NCI-H1092 treated with DMSO at 0.1 percent for 48 hours (cell line): ENCODE measurements around the gene TBC1D12.

ENCODE experiments used
- DNase-seq: peaks from one replicate; lab custom pipeline; 2025; lab: John Stamatoyannopoulos, UW

The TBC1D12 gene

DNA sequence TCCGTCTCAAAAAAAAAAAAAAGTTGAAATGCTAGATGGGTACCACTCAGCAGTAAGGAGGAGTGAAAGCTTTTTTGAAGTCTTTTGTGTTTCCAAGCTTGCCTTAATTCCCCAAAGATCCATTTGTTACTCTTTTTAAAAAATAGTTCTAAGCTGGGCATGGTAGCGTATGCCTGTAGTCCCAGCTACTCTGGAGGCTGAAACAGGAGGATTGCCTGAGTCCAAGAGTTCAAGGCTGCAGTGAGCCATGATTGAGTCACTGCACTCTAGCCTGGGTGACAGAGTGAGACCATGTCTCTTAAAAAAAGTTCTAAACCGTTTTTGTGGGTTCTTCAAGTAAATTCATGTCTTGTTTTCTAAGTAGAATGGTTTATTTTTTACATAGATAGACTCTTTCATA, 5.3 kb downstream of the TBC1D12 start:
- DNase-seq: no peak

DNA sequence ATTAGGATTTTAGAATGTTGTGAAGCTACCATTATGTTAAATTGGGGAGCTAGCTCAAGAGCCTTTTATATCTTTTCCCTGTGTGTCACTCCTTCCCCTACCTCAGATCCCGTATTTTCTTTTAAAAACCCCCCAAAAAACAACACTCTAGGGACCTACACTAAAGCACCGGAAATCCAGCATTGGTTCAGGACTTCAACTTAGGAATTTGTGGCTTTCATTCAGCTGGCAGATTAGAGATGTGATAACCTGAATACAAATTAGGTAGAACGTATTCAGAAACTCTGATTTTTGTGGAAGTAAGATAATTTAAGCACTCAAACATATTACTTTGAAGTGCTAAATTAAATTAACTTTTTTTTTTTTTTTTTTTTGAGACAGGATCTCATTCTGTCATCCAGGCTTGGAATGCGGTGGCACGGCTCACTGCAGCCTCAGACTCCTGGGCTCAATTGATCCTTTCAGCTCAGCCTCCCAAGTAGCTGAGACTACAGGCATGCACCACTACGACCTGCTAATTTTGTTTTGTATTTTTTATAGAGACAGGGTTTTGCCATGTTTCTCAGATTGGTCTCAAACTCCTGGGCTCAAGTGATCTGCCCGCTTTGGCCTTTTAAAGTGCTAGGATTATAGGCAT, 6.8 kb downstream of the TBC1D12 start:
- no peak for DNase-seq

DNA sequence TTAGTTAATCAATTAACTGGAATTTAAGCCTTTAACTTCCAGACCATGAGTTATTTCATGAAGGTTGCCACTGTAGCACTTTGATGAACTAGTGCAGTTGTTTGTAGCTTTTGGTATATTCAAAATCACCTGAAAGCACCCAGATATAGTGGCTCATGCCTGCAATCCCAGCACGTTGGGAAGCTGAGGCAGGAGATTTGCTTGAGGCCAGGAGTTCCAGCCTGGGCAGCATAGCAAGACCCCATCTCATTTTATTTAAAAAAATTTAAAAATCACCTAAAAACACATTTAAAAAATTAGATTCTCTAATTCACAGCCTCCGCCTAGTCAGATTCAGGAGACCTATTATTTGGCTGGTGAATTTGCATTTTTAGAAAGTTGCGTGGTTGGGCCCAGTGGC, 9.0 kb downstream of the TBC1D12 start:
- DNase-seq: no peak

DNA sequence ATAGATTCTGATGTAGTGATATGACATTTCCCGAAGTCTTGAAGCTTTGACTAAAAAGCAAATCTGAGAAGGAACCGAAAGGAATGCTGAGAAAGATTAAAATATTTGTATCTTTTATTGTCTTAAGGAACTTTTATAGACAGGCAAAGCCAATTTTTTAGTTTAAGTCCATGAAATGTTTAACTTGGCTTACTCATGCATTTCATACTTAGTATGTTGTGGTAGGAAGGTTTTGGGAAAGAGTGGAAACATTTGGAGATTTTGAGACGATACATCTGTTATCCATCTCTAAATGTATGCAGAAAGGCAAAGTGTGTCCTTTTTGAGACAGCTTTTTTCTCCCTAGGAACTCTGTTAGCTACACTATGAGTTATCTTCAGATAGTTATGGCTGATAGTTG, 10.1 kb downstream of the TBC1D12 start:
- DNase-seq: no peak

DNA sequence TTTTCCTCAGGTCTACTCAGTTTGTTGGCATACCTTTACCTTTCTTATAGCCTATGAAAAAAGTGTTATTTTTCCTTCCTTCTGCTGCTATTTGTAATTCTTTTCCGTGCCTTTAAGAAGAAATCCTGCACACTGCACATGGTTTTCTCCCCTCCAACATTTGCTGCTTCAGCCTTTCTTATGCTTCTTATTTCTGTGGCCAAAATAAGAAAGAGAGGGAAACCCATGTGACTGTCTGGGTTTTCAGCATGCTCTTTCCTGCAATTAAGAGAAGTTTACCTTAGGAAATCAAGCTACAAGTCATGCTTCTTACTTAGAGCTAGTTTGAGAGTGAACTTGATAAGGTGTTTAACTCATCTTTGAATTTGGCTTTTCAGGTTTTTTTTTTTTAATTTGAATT, 11.0 kb downstream of the TBC1D12 start:
- DNase-seq: no peak

DNA sequence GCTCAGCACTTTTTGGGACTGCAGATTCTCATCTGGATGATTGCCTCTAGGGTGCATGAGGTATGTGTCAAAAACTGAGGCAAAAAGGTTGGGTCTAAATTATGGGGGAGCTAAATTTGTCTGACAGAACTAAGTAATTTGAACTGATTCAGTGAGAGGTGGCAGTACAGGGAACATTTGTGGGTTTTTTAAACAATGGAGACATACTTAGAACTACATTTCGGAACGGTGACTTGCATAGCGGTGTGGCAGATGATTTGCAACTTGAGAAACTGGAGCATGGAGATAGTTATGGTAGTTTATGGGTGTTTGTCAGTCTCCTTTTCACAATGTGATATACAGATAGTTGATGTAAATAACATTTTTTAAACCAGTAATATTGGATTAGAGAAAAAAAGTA, 14.6 kb downstream of the TBC1D12 start:
- no peak for DNase-seq

DNA sequence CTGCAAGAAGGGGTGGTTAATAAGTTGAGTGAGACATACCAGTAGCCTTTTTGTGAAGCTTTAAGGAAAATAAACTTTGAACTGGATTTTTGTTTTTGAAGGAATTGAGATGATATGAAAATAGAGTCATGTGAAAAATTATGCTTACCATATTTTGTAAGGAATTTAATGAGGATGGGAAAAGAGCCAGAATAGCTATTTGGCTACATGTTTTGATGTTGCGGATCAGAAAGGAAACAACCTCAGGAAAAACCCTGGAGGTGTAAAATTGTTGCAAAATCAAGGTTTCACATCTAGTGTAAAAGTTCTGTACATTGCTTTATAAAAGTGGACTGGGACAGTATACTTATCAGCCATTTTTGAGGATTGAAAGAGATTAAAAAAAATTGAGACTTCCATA, 15.0 kb downstream of the TBC1D12 start:
- no peak for DNase-seq

DNA sequence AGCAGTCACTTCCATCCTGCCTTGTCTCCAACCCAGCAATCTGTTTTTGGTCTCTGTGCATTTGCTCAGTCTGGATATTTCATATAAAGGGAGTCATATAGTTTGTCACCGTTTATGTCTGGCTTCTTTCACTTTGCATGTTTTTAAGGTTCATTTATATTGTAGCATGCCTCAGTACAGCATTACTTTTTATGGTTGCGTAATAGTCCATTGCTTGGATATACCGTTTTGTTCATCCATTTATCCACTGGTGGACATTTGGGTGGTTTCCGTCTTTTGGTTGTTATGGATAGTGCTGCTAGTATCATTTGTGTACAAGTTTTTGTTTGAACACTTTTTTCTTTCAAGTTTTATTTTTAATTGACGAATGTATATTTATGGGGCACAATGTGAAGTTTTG, 18.2 kb downstream of the TBC1D12 start:
- DNase-seq: no peak

DNA sequence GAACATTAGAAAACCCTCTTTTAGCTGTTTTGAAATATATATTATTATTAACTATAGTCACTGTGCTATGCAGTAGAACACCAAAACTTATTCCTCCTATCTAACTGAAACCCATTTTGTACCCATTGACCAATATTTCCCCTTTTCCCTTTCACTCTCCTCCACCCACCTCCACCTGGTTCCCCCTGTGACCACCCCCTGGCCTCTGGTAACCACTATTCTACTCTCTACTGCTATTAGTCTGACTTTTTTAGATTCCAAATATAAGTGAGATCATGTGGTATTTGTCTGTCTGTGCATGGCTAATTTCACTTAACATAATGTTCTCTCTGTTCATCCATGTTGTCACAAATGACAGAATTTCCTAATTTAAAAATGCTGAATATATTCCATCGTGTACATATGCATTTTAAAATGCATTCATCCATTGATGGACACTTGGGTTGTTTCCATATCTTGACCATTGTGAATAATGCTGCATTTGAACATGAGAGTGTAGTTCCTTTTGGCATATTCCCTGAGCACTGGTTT, 18.7 kb downstream of the TBC1D12 start:
- DNase-seq: no peak

DNA sequence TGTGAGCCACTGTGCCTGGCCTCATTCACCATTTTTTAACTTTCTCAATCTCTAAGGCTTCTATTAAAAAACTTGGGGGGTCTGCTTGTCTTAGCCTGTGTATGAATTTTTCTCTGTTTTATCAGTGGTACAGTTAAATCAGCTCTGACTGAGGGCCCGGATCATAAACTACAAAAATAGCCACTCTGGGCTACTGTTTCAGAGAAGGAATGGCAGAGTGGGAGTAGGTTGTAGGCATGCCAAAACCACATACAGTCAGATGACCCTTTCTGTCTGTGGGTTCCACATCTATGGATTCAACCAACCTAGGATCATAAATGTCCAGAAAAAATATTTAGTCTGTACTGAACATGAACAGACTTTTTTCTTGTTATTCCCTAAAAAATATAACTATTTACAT, 21.3 kb downstream of the TBC1D12 start:
- DNase-seq: no peak

DNA sequence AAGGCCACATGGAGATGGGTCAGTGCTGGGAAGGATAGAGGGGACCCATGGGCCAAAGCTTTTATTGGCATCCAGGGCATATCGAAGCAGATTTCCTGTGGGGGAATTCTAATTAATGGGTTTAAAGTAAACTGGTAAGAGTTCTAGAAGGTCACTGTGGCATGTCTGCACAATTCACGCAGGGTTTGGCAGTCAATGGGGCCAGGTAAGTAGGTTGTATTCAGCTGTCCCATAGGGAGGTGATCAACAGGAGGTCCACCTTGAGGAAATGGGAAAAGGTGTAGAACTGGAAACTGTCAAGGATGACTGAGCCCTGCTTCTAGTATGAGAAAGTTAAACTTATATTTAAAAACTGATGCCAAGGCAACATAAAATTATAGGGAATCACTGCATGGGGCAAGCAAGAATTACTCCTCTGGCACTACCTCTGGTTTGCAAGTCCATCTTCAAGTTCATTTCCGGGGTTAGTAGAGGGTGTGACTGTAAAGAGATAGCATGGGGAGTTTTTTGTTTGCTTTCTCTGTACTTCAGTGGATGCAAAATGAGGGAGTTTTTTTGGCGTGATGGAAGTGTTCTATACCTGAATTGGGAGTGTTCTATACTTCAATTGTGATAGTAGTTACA, 22.5 kb downstream of the TBC1D12 start:
- DNase-seq: no peak

DNA sequence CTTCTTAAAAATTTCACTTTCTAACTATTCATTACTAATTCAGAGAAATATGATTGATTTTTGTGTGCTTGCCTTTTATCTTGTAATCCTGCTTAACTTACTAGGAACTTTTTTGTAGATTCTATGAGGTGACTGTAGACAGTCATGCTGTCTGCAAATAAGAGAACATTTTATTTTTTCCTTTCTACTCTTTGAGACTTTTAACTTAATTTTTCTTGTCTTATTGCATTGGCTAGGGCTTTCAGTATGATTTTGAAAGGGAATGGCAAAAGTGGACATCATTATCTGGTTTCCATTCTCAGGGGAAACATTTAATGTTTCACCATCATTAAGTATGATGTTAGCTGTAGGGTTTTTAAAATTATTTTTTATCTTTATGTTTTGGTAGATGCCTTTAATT, 23.6 kb downstream of the TBC1D12 start:
- DNase-seq: no peak

DNA sequence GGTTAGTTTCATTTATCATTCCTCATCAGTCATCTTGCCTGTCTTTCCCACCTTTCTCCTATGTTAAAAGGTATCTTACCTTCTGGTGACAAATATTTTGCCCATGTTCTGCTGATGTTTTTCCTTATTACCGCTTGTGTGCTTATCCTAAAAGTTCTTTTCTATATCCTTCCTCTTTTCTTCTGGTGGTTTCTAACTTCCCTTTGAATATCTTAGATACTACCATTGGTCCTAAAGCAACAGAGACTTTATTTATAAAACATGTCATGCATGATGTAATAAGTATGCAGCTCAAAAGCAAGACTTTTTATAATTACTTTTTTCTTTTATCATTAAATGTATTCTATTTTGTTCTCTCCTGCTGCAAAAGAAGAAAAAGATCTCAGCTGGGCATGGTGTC, 24.8 kb downstream of the TBC1D12 start:
- no peak for DNase-seq

DNA sequence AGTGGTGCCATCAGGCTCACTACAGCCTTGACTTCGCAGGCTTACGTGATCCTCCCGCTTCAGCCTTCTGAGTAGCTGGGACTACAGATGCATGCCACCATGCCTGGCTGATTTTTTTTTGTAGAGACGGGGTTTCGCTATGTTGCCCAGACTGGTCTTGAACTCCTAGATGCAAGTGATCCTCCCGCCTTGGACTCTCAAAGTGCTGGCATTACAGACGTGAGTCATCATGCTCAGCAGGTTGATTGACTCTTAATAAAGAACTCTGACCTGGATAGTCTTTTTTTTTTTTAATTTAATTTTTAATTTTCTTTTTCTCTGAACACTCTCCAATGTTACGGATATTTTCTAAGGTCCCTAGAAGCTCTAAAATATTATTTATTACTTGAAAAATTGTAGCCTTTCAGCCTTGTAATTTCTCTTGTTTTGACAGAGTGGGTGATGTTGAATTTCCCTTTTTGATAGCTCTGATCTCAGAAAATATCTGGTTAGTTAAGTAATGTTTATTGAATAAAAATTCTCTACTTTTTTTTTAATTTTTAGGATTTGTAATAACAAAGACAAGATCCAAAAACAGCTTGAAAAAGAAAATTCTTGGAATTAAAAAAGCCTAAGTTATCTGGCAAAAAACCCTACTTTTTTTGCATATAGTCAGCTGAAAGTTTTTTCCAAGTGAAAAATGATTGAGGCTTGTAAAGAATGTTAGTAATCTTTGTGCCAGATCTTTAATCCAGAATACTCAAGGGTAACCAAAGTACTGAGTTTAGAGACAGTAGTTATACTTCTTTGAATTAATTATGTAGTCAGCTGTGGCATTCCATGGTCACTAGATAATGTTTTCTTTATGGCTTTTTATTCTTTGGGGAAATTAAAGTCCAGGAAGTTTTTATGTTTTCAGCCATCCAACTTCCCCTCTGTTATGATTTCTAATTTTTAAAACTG, 26.7 kb downstream of the TBC1D12 start:
- no peak for DNase-seq

DNA sequence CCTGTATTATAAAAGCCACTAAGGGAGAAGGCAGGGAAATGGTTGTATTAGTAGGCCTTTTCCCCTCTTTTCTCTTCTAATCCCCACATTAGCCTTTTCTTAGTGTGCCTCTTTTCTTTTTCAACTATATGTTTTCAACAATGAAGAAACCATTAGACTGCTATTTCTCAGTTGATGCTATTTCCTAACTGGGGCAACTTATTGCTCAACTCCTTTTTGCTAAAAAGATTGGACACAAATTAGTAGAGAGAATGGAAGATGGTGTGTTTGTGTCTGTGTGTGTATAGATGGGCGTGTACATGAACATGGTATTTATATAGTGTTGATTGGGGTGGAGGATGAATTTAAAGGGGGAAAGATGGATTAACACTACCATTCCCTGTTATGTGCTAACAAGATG, 28.4 kb downstream of the TBC1D12 start:
- DNase-seq: no peak

DNA sequence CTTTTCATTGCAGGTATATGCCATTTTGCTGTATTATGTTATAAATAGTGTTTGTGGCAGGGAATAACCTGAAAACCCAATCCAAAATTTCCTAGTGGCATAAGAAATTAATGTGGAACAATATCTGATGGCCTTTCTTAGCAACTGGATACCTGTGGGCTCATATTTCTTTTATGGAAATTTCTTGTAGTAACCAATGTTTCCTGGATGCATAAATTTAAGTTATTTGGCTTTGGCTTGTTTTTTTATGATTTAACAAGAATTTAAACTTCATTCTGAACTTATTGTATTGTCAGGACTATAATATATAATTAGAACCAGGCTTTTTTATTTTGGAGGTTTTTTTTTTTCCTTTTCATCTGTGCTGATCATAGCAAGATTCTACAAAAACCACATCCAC, 30.1 kb downstream of the TBC1D12 start:
- DNase-seq: no peak

DNA sequence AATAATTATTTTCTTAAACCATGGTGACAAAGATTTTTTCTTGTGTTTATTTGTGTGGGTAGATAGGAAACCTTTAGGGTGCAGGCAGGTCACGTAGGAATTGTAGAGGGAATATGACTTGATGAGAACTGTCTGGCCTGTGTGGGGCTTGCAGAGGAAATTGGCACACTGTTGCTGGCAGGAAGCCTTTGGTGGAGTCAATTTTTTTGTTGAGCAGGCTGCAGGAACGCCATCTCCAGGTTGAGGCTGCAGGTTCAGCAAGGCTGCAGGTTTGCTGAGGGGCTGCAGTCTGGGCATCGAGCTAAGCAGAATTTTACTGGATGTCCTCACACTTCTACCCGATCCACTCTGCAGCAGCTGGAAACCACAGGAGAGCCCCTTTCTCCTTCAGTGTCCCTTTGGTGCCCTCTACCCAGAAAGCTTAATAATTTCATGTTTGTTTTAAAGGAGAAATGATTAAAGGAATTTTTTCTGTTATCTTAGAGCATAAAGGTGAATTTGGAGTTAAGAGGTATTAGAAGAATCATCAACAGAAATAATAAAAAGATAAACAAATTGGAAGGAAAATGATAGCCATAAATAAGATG, 37.0 kb downstream of the TBC1D12 start:
- DNase-seq: no peak

DNA sequence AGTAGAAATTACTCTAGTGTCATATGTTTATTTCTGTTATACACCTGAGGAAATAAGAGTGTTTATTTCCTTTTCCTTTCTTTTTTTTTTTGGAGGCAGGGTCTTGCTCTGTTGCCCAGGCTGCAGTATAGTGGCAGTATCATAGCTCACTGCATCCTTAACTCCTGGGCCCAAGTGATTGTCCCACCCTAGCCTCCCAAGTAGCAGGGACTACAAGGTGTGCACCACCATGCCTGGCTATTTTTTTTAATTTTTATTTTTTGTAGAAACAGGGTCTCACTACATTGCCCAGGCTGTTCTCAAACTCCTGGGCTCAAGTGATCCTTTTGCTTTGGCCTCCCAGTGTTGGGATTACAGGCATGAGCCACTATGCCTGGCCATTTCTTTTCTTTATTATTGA, 37.8 kb downstream of the TBC1D12 start:
- no peak for DNase-seq

DNA sequence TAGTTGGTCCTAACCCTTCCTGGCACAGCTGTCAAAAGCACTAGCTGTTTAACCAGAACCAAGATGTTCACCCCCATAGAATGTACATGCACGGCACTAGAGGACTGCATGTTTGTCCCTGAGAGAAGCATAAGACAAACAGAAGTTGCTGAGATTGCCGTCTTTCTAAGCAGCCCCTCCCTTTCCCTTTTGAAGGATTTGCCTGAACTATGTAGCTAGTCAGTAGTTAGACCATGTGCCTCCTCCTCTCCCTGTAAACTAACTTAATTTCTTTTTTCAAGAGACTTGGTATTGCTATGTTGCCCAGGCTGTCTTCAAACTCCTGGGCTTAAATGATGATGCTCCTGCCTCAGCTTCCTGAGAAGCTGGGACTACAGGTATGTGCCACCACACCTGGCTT, 40.7 kb downstream of the TBC1D12 start:
- DNase-seq: no peak

DNA sequence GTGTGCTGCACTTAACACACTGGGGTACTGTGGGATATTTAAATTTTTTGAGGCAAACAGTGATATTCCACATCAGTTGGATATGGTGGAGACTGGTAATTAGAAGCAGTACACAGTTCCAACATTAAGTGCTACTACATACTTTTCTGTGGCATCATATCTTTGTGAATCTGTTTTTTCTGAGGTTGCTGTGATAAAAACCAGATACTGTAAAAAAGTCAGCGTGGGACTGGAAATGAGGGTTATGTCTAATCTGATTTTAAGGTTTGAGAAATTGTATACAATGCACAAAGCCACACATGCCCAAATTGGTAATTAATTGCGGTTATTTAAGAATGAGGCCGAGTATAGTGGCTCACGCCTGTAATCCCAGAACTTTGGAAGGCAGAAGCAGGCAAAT, 41.2 kb downstream of the TBC1D12 start:
- no peak for DNase-seq

DNA sequence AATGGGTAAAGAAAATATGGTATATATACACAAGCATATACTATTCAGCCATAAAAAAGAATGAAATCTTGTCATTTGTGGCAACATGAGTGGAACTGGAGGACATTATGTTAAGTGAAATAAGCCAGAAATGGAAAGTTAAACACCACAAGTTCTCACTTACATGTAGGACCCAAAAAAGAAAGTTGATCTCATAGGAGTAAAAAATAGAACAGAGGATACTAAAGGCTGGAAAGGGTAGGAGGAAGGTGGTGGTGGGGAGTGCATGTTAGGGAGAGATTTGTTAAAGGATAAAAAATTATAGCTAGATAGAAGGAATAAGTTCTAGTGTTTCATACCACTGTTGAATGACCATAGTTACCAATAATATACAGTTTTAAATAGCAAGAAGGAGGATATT, 48.4 kb downstream of the TBC1D12 start:
- DNase-seq: no peak

DNA sequence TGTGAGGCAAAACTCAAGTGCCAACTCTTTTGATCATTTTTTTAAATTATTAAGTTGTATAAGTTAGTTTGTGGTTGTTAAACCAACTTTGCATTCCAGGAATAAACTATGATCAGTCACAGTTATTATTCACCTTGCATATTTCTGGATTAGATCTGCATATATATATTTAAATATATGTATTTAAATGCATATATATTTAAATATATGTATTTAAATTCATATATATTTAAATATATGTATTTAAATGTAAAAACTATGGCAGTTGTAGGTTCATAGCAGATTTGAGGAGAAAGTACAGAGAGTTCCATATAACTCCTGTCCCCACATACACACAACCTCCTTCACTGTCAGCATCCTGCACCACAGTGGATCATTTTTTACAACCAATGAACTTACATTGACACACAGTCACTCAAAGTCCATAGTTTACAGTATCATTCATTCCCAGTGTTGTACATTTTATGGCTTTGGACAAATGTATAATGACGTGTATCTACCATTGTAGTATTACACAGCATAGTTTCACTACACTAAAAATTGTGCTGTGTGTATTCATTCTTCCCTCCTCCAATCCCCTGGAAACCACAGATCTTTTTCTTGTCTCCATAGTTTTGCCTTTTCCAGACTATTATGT, 49.7 kb downstream of the TBC1D12 start:
- DNase-seq: no peak
